ENCODE measurements around the gene DNPH1. TPM values are rescaled to one million over a fixed set of nuclear protein-coding genes. Genes with fewer than 3 reads are reported as not detected.

The DNPH1 gene
- total and polyA plus RNA-seq, 2 experiments from 2014 or later, result 29.2 to 50.0 TPM

GRCh38 chr6:43219119-43219518 is 10.2 kb downstream of the DNPH1 start (continued):
- TF ChIP-seq REST (IDR thresholded peaks at IDR 0.05; ENCODE audit: unreplicated experiment), result no peak

GRCh38 chr6:43217351-43217750 is 11.9 kb downstream of the DNPH1 start:
- Mint-ChIP-seq H3K9me3 (no peaks in the 10 kb centered on the region), H3K4me1 (peaks cover 12% of the 10 kb centered on the region), H3K27ac (no peak overlapping the region), H3K4me3 (no peak overlapping the region), H3K27me3 (ENCODE audit: insufficient read depth, low read depth, poor library complexity) (peaks cover 18% of the 10 kb centered on the region), H3K36me3 (ENCODE audit: low read depth) (no peaks in the 10 kb centered on the region; the same call in 2 of the 3 replicates)
- H3K27ac ChIP-seq (ENCODE audit: low read depth), result no peak overlapping the region
- DNase-seq (ENCODE audit: low spot score), result no peak
- no peak overlapping the region for H3K4me2 ChIP-seq
- H3K4me3 ChIP-seq, result no peak overlapping the region
- no peaks in the 10 kb centered on the region for H4K20me1 ChIP-seq (replicated peaks; ENCODE audit: insufficient read depth)
- no peaks in the 10 kb centered on the region for H3K9me2 ChIP-seq (ENCODE audit: insufficient read depth)
- H2AFZ ChIP-seq, result no peak overlapping the region
- H3K27me3 ChIP-seq (ENCODE audit: insufficient read depth), result no peaks in the 10 kb centered on the region
- H3K79me2 ChIP-seq (replicated peaks; ENCODE audit: insufficient read depth), result no peaks in the 10 kb centered on the region
- no peaks in the 10 kb centered on the region for H3K36me3 ChIP-seq (ENCODE audit: insufficient read depth)
- no peak for ATAC-seq
- no peaks in the 10 kb centered on the region for H3F3A ChIP-seq (replicated peaks; ENCODE audit: low read depth)
- peaks cover 9% of the 10 kb centered on the region; the same call in 1 of the 2 replicates for H3K4me1 ChIP-seq (ENCODE audit: insufficient read depth)
- TF ChIP-seq ETS1 (IDR thresholded peaks at IDR 0.05) (no peak), ZNF114 (CRISPR knock-in tag; IDR thresholded peaks at IDR 0.05) (no peak), ZNF331 (CRISPR knock-in tag; IDR thresholded peaks at IDR 0.05; ENCODE audit: low read depth) (no peak), REST (IDR thresholded peaks at IDR 0.05; ENCODE audit: unreplicated experiment) (no peak), ZNF462 (CRISPR knock-in tag; IDR thresholded peaks at IDR 0.05) (no peak), EZH2phosphoT487 (IDR thresholded peaks at IDR 0.05; ENCODE audit: unreplicated experiment) (no peak), POLR2AphosphoS5 (IDR thresholded peaks at IDR 0.05; ENCODE audit: low read depth) (no peak), CREB1 (CRISPR knock-in tag; IDR thresholded peaks at IDR 0.05; ENCODE audit: low read depth) (no peak), EZH2 (IDR thresholded peaks at IDR 0.05; ENCODE audit: low read depth, unreplicated experiment) (no peak), STAT1 (IDR thresholded peaks at IDR 0.05; ENCODE audit: unreplicated experiment) (no peak), JUNB (IDR thresholded peaks at IDR 0.05; ENCODE audit: unreplicated experiment) (no peak)
